H1 (cell line): ENCODE results near the gene SLC25A6. TPM values are rescaled to one million over a fixed set of nuclear protein-coding genes. Genes with fewer than 3 reads are reported as not detected.

Experiments used
- CTCF ChIA-PET: fragments of 300-600 bp; sonication (Branson Sonifier 250); formaldehyde crosslinking; loops from one replicate; lab custom pipeline; 2021; ENCODE audit not compliant: partially characterized antibody; lab: Charles Lee
- POLR2A ChIA-PET: fragments of 300-600 bp; sonication (Branson Sonifier 250); formaldehyde crosslinking; loops from one replicate; lab custom pipeline; 2021; ENCODE audit warnings: inconsistent platforms; ENCODE audit not compliant: partially characterized antibody; lab: Charles Lee
- DNase-seq, 2 experiments: peaks; one replicate each; pipeline versions ENCODE4 v3.0.0 to v3.0.0-alpha.2; 2010 to 2022; ENCODE audit warnings: low spot score in 2 of 2, low read depth in 1 of 2, mixed read lengths in 1 of 2
- FAIRE-seq: peaks from 2 replicates; lab custom pipeline; 2011; peaks lifted over from hg19 to GRCh38; lab: Jason Lieb, UNC
- H2AFZ ChIP-seq: 2 replicates; pipeline ENCODE4 v1.8.1; 2012; ENCODE audit warnings: low read length, inconsistent platforms
- H2AK5ac ChIP-seq: 2 replicates; pipeline ENCODE4 v1.6.1; 2013; ENCODE audit warnings: low read depth, low read length
- H2BK120ac ChIP-seq: replicated peaks from 2 replicates; pipeline ENCODE3; 2013; ENCODE audit warnings: low read depth, low read length, inconsistent platforms
- H2BK12ac ChIP-seq: 2 replicates; pipeline ENCODE4 v1.6.1; 2013; ENCODE audit warnings: low read depth, low read length
- H2BK15ac ChIP-seq: 2 replicates; pipeline ENCODE4 v1.6.1; 2013; ENCODE audit warnings: low read length
- H2BK20ac ChIP-seq: 2 replicates; pipeline ENCODE4 v1.6.1; 2013; ENCODE audit warnings: low read length
- H2BK5ac ChIP-seq: 2 replicates; pipeline ENCODE4 v1.6.1; 2013; ENCODE audit warnings: low read depth, low read length
- H3K14ac ChIP-seq: 2 replicates; pipeline ENCODE4 v1.6.1; 2013; ENCODE audit warnings: inconsistent platforms; ENCODE audit not compliant: insufficient read length
- H3K18ac ChIP-seq: 2 replicates; pipeline ENCODE4 v1.6.1; 2013; ENCODE audit warnings: low read length; ENCODE audit errors: extremely low read depth
- H3K23ac ChIP-seq: 2 replicates; pipeline ENCODE4 v1.6.1; 2013; ENCODE audit warnings: inconsistent platforms; ENCODE audit not compliant: insufficient read length
- H3K23me2 ChIP-seq: 2 replicates; pipeline ENCODE4 v1.6.1; 2013; ENCODE audit warnings: low read depth, low read length
- H3K27ac ChIP-seq: 2 replicates; pipeline ENCODE4 v1.6.1; 2011; ENCODE audit warnings: low read depth, low read length, inconsistent platforms
- H3K27me3 ChIP-seq, 4 experiments: replicated peaks in 1 of 4; 1 replicate in 1 of 4; 2 replicates in 3 of 4; pipeline versions ENCODE4 v1.6.1 to v1.8.1; 2011 to 2013; ENCODE audit warnings: low read length in 3 of 4, mild to moderate bottlenecking in 3 of 4, inconsistent platforms in 2 of 4, mixed read lengths in 2 of 4, moderate library complexity in 1 of 4; ENCODE audit not compliant: control insufficient read depth in 3 of 4, insufficient read depth in 3 of 4; ENCODE audit errors: extremely low read depth in 1 of 4
- H3K36me3 ChIP-seq, 4 experiments: 2 replicates each; pipeline versions ENCODE4 v1.6.1 to v1.8.1; 2011 to 2013; ENCODE audit warnings: mild to moderate bottlenecking in 4 of 4, low read length in 3 of 4, moderate library complexity in 2 of 4, control low read depth in 1 of 4, inconsistent platforms in 1 of 4; ENCODE audit not compliant: insufficient read depth in 4 of 4, control insufficient read depth in 2 of 4
- H3K4ac ChIP-seq: replicated peaks from 2 replicates; pipeline ENCODE3; 2013; ENCODE audit warnings: low read length, low read depth, mixed read lengths, inconsistent platforms; ENCODE audit not compliant: insufficient read length
- H3K4me1 ChIP-seq, 4 experiments: replicated peaks in 1 of 4; 1 replicate in 1 of 4; 2 replicates in 3 of 4; pipeline versions ENCODE4 v1.6.1 to v1.8.1; 2011 to 2013; ENCODE audit warnings: low read length in 3 of 4, inconsistent platforms in 2 of 4, mixed read lengths in 1 of 4; ENCODE audit not compliant: insufficient read depth in 4 of 4, control insufficient read depth in 3 of 4
- H3K4me2 ChIP-seq, 2 experiments: 2 replicates each; pipeline versions ENCODE4 v1.6.1 to v1.8.1; 2011 to 2013; ENCODE audit warnings: low read depth in 2 of 2, low read length in 2 of 2, control low read depth in 1 of 2, inconsistent platforms in 1 of 2, mild to moderate bottlenecking in 1 of 2; ENCODE audit not compliant: insufficient read depth in 1 of 2
- H3K4me3 ChIP-seq, 4 experiments: fragments of 200-600, 300-600 bp in 1 of 4; sonication (generic), shearing (Covaris generic), sonication (Bioruptor Twin) in 1 of 4; 2 replicates each; pipeline versions ENCODE4 v1.5.1 to v1.8.1; 2011 to 2016; ENCODE audit warnings: low read length in 4 of 4, low read depth in 3 of 4, control low read depth in 2 of 4, inconsistent platforms in 2 of 4, mild to moderate bottlenecking in 2 of 4, mixed read lengths in 1 of 4, moderate library complexity in 1 of 4; ENCODE audit not compliant: insufficient read depth in 2 of 4; ENCODE audit errors: extremely low read depth in 1 of 4
- H3K56ac ChIP-seq: replicated peaks from 2 replicates; pipeline ENCODE3; 2013; ENCODE audit warnings: low read depth, mild to moderate bottlenecking, mixed read lengths, low read length, inconsistent platforms; ENCODE audit not compliant: insufficient read length
- H3K79me1 ChIP-seq: 2 replicates; pipeline ENCODE4 v1.6.1; 2013; ENCODE audit warnings: low read depth, low read length, control low read depth
- H3K79me2 ChIP-seq, 2 experiments: 2 replicates each; pipeline versions ENCODE4 v1.6.1 to v1.8.1; 2012 to 2013; ENCODE audit warnings: low read length in 2 of 2, mild to moderate bottlenecking in 2 of 2, inconsistent platforms in 1 of 2; ENCODE audit not compliant: insufficient read depth in 2 of 2, control insufficient read depth in 1 of 2
- H3K9ac ChIP-seq, 4 experiments: replicated peaks in 1 of 4; 1 replicate in 1 of 4; 2 replicates in 3 of 4; pipeline versions ENCODE4 v1.6.1 to v1.8.1; 2011 to 2013; ENCODE audit warnings: low read depth in 3 of 4, low read length in 3 of 4, control low read depth in 2 of 4, mild to moderate bottlenecking in 2 of 4, moderate library complexity in 2 of 4, inconsistent platforms in 1 of 4; ENCODE audit errors: extremely low read depth in 1 of 4
- H3K9me3 ChIP-seq, 2 experiments: 2 replicates each; pipeline versions ENCODE4 v1.6.1 to v1.8.1; 2012 to 2013; ENCODE audit warnings: mild to moderate bottlenecking in 2 of 2, moderate library complexity in 2 of 2, control low read depth in 1 of 2, inconsistent platforms in 1 of 2, low read depth in 1 of 2, low read length in 1 of 2, mixed read lengths in 1 of 2; ENCODE audit not compliant: insufficient read depth in 2 of 2
- H4K20me1 ChIP-seq, 2 experiments: replicated peaks in 1 of 2; 2 replicates each; pipeline versions ENCODE3 to v1.8.1; 2011 to 2013; ENCODE audit warnings: inconsistent platforms in 2 of 2, low read length in 2 of 2, mild to moderate bottlenecking in 1 of 2; ENCODE audit not compliant: insufficient read depth in 2 of 2, control insufficient read depth in 1 of 2
- H4K5ac ChIP-seq: 2 replicates; pipeline ENCODE4 v1.6.1; 2013; ENCODE audit warnings: low read length, low read depth, mixed read lengths, inconsistent platforms; ENCODE audit not compliant: insufficient read length
- H4K8ac ChIP-seq: 2 replicates; pipeline ENCODE4 v1.8.0; 2013; ENCODE audit warnings: mild to moderate bottlenecking, moderate library complexity, low read length, inconsistent platforms; ENCODE audit not compliant: insufficient read depth; ENCODE audit errors: extremely low read depth
- H4K91ac ChIP-seq: replicated peaks from 2 replicates; pipeline ENCODE3; 2013; ENCODE audit warnings: low read length, mixed read lengths, inconsistent platforms; ENCODE audit not compliant: insufficient read length
- BRCA1 ChIP-seq: IDR thresholded peaks from 2 replicates; pipeline ENCODE4 v1.6.1; 2012; ENCODE audit warnings: low read depth, low read length, improper control_type of control experiment
- GTF2F1 ChIP-seq: IDR thresholded peaks from 2 replicates; pipeline ENCODE4 v1.6.1; 2012; ENCODE audit warnings: low read depth, low read length, improper control_type of control experiment, borderline replicate concordance
- NANOG ChIP-seq: IDR thresholded peaks from 2 replicates; pipeline ENCODE4 v1.6.1; 2011; ENCODE audit warnings: low read length, low read depth, mild to moderate bottlenecking, inconsistent platforms; ENCODE audit not compliant: insufficient read depth, poor library complexity, severe bottlenecking
- PHF8 ChIP-seq: fragments of 200-600 bp; sonication (generic); conservative IDR thresholded peaks from 2 replicates; pipeline ENCODE4 v1.7.1; 2012; ENCODE audit warnings: low read depth, mild to moderate bottlenecking, inconsistent platforms, low read length, moderate library complexity
- TEAD4 ChIP-seq: IDR thresholded peaks from 2 replicates; pipeline ENCODE4 v1.6.1; 2012; ENCODE audit warnings: low read depth, low read length, inconsistent platforms, mixed read lengths
- WGBS, 2 experiments: shearing (Covaris generic) in 1 of 2; methylation state at CpG; one replicate each; pipeline versions ENCODE4 v1.1.6 to v1.1.7; 2013 to 2015; ENCODE audit warnings: low lambda C conversion rate in 2 of 2, mixed read lengths in 2 of 2, inconsistent platforms in 1 of 2, low coverage in 1 of 2, missing lambda C conversion rate in 1 of 2; ENCODE audit not compliant: insufficient replicate concordance in 2 of 2, insufficient coverage in 1 of 2, insufficient read length in 1 of 2; ENCODE audit errors: extremely low coverage in 1 of 2, missing lambda C conversion rate in 1 of 2; 5-methylcytosine and 5-hydroxymethylcytosine counted together
- polyA plus RNA-seq, 7 experiments: library from polyadenylated mRNA; depleted of rRNA in 3 of 7; stranded (reverse) in 5 of 7; unstranded in 2 of 7; fragments of >200 nt in 5 of 7; fragments of 200-250 nt in 2 of 7; gene quantifications; 1 replicate in 5 of 7; 2 replicates in 1 of 7; 4 replicates in 1 of 7; pipeline versions ENCODE4 v1.2.1 to v1.2.3, GENCODE V29; 2011 to 2013; ENCODE audit warnings: missing spikeins in 2 of 7, mixed read lengths in 2 of 7
- total RNA-seq: library from RNA; stranded (reverse); fragmentation: NEBNext Ultra II Directional; extraction: Animal tissue kit (Norgen Biotek cat#: 25700); gene quantifications from 2 replicates; pipeline ENCODE4 v1.2.1, GENCODE V29; 2021
- TF ChIP-seq, protein P1 (sequence below): IDR thresholded peaks from 2 replicates; pipeline ENCODE4 v1.6.1; 2011; ENCODE audit warnings: low read length, improper control_type of control experiment
- TF ChIP-seq, protein P2 (sequence below): IDR thresholded peaks from 2 replicates; pipeline ENCODE4 v1.6.1; 2012; ENCODE audit warnings: inconsistent platforms

SLC25A6 gene
- total and polyA plus RNA-seq, 2 of the 8 experiments (the other 6 are each of a cell fraction or from before 2014, with no cell fraction given) = 487 to 1,220 TPM

DNA sequence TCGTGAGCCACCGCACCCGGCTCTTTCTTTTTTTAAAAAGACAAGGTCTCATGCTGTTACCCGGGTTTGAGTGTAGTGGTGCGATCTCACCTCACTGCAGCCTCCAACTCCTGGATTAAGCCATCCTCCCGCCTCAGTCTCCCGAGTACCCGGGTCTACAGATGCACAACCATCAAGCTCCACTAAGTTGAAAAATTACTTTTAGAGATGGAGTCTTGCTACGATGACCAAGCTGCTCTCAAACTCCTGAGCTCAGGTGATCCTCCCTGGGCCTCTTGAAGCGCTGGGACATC is 2.0 kb downstream of the SLC25A6 start:
- Histone ChIP-seq H4K5ac (no peak overlapping the region), H3K9ac (no peak overlapping the region), H2AK5ac (no peak overlapping the region), H3K56ac (no peak overlapping the region)
- POLR2A ChIA-PET = no interaction called here
- TF ChIP-seq BRCA1 (no peak), TEAD4 (no peak), GTF2F1 (no peak), PHF8 (no peak), NANOG (no peak)
- TF ChIP-seq, protein P1, sequence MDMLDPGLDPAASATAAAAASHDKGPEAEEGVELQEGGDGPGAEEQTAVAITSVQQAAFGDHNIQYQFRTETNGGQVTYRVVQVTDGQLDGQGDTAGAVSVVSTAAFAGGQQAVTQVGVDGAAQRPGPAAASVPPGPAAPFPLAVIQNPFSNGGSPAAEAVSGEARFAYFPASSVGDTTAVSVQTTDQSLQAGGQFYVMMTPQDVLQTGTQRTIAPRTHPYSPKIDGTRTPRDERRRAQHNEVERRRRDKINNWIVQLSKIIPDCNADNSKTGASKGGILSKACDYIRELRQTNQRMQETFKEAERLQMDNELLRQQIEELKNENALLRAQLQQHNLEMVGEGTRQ = no peak
- TF ChIP-seq, protein P2, sequence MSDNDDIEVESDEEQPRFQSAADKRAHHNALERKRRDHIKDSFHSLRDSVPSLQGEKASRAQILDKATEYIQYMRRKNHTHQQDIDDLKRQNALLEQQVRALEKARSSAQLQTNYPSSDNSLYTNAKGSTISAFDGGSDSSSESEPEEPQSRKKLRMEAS = no peak
- TF ChIP-seq, all 59 proteins: peak for 0
- no peak overlapping the region for H3K23ac ChIP-seq
- no peak overlapping the region for H3K27ac ChIP-seq
- peaks cover 6% of the 10 kb centered on the region; the same call in 1 of the 2 replicates for H3K23me2 ChIP-seq
- H4K91ac ChIP-seq = no peak overlapping the region
- peaks cover 54 to 64% (median 60%) of the 10 kb centered on the region in 4 experiments for H3K36me3 ChIP-seq
- H3K4me1 ChIP-seq = peaks cover 0 to 5% (median 2%) of the 10 kb centered on the region in 4 experiments; a peak in 4 of 7 replicates
- H4K20me1 ChIP-seq = peaks cover 34 to 49% of the 10 kb centered on the region in 2 experiments
- no peak overlapping the region for H2AFZ ChIP-seq
- H3K4me2 ChIP-seq = peak overlapping the region; percentile 14 to 86; a peak in 2 of 4 replicates
- H3K27me3 ChIP-seq = no peaks in the 10 kb centered on the region
- FAIRE-seq (no peak), DNase-seq (no peak)
- H3K9me3 ChIP-seq = no peaks in the 10 kb centered on the region
- no peak overlapping the region for H3K4ac ChIP-seq
- no peak overlapping the region for H3K14ac ChIP-seq
- CTCF ChIA-PET = no interaction called here
- H4K8ac ChIP-seq = peak overlapping the region; percentile 54
- peaks cover 4% of the 10 kb centered on the region; the same call in 1 of the 2 replicates for H3K79me1 ChIP-seq
- H2BK120ac ChIP-seq = no peak overlapping the region
- H2BK5ac ChIP-seq = no peak overlapping the region
- H3K79me2 ChIP-seq = peaks cover 23 to 65% of the 10 kb centered on the region in 2 experiments
- 95% methylated on average over 10 of the region's 10 CpGs; no CpG with 5 or more reads in 1 of the 2 experiments for WGBS, 2 experiments
- no peak overlapping the region for H3K4me3 ChIP-seq
- no peak overlapping the region for H2BK15ac ChIP-seq
- no peak overlapping the region for H2BK20ac ChIP-seq
- no peak overlapping the region for H2BK12ac ChIP-seq
- H3K18ac ChIP-seq = no peak overlapping the region
